ENCODE measurements around the gene FOXL1.

Gene FOXL1

GRCh38 chr16:86622700-86623615 is 44.6 kb downstream of the FOXL1 start:
- DNase-seq (ENCODE audit: low read depth): no peak
- H3K4me3 ChIP-seq (ENCODE audit: low read depth, low read length): no peak overlapping the region

- H3K4me3 ChIP-seq (ENCODE audit: low read depth, low read length): no peak overlapping the region
- no peak for DNase-seq (ENCODE audit: low read depth)
These were observed 46.7 kb downstream of the FOXL1 start for GRCh38 chr16:86625029-86625428.

GRCh38 chr16:86625821-86626220 is 47.5 kb downstream of the FOXL1 start:
- DNase-seq (ENCODE audit: low read depth): no peak
- H3K4me3 ChIP-seq (ENCODE audit: low read depth, low read length): no peak overlapping the region

GRCh38 chr16:86626284-86626683 is 47.9 kb downstream of the FOXL1 start:
- no peak for DNase-seq (ENCODE audit: low read depth)
- H3K4me3 ChIP-seq (ENCODE audit: low read depth, low read length): no peak overlapping the region

DNA sequence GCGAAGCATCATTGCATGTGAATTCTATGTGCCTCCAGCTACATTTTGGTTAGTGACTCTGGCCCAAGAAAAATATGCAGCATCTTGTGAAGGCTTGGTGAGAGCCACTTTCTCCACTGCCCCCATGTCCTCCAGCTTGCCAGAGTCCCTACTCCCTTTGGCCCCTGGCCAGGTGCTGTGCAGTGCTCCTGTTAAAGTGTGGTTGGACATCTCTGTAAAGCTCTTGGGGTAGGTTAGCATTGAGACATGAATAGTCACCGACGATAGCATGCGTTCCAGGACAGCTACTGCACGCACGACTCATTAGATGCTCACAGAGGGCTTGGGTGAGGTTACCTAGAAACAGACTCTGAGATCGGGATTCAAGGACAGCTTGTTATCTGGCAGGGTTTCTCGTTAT is 48.6 kb downstream of the FOXL1 start:
- H3K4me3 ChIP-seq (ENCODE audit: low read depth, low read length): no peak overlapping the region
- no peak for DNase-seq (ENCODE audit: low read depth)

DNA sequence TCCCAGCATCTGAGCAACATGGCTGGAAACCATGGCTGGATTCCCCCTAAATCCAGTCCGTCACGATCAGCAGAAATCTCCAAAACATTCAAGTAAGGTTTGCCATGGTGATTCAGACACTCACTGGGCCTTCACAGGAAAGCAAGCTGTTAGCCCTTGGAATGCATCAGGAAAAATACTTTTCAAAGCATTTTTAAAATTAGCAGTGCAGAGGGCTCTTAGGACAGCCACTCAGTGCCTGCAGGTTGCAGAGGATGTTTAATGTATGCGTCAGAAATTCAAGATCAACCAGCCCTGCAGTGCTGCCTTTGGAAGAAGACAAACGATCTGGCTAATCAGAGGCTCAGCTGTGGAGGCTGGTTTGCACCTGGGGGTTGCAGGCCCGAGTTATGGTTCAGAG is 50.3 kb downstream of the FOXL1 start:
- DNase-seq (ENCODE audit: low read depth): no peak
- no peak overlapping the region for H3K4me3 ChIP-seq (ENCODE audit: low read depth, low read length)

DNA sequence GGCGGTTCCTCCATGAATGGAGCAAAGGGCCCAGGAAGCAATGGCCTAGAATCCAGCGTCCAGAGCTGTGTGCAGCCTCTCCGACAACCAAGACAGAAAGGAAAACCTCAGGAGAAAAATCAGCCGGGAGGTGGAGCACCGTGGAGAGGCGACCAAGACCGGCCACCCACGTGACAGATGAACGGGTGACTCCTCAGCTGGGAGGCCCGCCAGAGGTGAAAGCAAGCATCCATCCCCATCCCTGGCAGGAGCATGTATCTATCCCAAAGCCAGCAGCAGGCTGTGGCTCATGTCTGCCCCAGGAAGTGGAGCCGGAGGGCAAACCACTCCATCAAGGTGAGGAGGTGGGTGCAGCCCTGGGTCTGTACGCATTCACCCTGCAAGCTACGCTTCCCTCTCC is 52.1 kb downstream of the FOXL1 start:
- no peak for DNase-seq (ENCODE audit: low read depth)
- no peak overlapping the region for H3K4me3 ChIP-seq (ENCODE audit: low read depth, low read length)

DNA sequence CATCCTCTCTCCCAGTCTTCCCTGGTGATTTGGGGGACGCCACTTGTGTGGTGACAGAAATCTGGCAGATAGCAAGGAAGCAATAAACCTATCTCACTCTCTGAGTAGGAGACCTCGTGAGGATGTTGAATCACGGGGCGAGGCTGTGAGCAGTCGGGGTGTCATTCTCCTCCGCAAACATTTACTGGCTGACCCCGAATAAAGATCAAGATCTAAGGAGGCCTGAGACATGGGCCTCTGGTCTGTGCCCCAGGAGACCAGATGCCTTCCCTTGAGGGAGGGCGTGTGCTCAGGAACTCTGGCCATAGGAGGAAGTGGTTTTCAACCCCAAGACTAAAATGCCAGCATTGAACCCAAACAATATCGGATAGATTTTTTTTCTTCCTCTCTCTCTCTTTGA is 53.1 kb downstream of the FOXL1 start:
- no peak for DNase-seq (ENCODE audit: low read depth)
- H3K4me3 ChIP-seq (ENCODE audit: low read depth, low read length): no peak overlapping the region
